ENCODE data around the gene CBLN3.

Gene CBLN3

DNA sequence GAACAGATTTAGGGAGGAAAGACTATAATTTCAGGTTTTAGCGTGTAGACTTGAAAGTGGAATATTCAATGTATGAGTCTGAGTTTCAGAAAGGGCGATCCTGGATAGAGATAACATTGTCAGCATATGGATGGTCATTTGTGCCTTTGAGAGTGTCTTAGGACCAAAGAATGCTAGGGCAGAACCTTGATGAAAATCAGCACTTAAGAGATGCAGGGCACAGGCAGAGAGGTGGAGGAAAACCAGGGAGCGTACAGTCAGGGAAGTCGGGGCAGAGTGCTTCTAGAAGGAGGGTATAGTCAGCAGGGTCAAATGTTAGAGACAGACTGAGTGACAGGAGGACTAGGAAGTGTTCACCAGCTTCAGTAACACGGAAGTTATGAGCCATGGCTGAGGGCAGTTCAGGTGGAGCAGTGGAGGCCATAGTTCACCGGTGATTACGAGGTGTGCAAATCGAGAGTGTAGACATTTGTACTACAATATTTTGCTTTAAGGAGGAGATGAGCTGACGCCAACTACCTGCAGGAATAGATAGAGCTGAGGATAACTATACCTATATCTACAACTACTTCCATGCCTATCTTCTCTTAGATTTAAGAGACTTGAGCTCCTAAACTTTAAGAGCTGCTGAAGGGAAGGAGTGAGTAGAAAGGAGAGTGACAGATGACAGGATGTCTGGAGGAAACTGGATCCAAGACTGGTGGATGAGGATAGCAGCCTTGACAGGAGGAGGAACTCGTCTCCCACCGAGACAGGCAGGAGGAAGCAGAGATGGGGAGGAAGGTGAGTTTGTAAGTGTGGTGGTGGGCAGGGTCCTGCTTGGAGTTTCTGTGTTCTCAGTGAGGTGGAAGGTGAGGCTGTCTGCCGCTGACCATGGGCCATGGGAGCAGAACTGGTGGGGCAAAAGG is 6.5 kb downstream of the CBLN3 start:
- no peak for DNase-seq

DNA sequence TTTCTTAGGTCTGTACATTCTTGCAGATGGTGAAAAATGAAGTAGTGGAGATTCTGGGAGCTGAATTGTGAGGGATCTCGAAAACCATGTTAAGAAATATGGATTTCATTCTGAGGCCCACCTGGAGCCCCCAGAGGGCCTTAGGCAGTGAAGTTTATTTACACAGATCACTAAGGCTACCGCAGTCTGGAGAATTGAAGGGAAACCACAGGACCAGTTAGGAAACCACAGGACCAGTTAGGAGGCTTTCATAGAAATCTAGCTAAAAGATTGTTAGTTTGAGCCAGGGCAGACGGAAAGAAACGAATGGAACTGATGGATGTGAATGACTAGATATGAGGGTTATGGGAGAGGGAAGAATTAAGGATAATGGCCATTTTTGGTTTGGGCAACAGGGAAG is 7.2 kb downstream of the CBLN3 start:
- no peak for DNase-seq

DNA sequence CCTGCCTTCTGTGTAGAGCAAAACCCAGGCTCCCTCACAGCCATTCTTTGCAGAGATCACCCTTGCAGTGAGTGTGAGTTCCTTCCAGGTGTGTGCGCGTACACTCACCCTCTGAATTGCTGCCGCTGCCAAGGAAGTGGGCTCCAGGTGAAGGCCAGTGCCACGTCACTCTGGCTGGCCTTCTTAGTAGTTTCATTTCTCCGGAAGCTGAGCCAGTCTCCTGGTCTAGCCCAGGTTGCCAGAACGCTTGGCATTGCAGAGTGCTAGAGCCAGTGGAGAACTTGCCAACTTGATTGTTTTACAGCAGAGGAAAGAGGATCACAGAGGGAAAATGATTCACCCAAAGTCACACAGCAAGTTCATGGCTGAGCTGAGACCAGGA is 11.0 kb downstream of the CBLN3 start:
- DNase-seq: no peak

DNA sequence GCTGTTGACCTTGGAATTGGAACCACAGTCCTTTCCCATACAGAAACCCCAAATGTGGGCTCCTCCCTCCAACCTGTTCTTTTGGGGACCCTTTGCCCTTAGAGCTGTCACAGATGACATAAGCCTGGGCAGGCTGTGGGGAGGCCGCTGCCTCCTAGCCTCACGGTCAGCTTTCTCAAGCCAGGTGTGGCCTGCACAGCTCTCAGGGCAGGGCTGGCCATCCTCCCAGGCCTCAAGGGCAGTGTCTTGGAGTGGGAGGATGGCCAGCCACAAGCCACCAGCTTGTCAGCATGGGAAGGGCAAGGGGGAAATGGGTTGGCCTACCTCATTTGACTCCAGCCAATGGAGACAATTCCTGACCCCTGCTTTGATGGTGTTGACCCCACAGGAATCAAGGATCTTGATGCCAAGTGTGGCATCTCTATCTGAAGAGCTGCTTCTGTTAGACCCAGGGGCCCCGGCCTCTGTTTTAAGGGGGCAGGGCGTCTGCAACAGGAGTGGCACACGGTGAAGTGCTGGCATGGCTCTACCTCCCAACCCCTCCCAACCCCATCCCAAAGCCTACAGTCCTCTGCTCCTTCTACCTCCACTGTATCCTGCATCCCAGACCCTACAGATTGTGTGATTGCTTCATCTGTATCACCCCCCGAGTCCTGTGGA is 11.5 kb downstream of the CBLN3 start:
- no peak for DNase-seq

DNA sequence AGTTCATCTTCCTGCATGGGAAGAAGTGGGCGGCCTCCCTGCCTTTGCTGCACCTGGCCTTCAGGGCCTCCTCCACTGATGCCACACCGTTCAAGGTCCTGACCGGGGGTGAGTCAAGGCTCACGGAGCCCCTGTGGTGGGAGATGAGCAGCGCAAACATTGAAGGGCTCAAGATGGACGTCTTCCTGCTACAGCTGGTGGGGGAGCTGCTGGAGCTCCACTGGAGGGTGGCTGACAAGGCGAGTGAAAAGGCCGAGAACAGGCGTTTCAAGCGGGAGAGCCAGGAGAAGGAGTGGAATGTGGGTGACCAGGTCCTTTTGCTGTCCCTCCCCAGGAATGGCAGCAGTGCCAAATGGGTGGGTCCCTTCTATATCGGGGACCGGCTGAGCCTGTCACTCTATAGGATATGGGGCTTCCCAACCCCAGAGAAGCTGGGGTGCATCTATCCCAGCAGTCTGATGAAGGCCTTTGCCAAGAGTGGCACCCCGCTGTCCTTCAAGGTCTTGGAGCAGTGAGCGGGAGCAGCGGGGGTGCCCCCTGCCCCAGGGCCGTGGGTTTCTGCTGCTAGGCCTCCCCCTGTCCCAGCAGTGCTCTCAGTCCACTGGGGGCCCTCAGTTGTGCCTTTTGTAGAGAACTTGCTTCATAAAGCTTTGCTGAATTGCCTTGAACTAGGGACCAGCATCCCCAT is 12.4 kb downstream of the CBLN3 start:
- no peak for DNase-seq

DNA sequence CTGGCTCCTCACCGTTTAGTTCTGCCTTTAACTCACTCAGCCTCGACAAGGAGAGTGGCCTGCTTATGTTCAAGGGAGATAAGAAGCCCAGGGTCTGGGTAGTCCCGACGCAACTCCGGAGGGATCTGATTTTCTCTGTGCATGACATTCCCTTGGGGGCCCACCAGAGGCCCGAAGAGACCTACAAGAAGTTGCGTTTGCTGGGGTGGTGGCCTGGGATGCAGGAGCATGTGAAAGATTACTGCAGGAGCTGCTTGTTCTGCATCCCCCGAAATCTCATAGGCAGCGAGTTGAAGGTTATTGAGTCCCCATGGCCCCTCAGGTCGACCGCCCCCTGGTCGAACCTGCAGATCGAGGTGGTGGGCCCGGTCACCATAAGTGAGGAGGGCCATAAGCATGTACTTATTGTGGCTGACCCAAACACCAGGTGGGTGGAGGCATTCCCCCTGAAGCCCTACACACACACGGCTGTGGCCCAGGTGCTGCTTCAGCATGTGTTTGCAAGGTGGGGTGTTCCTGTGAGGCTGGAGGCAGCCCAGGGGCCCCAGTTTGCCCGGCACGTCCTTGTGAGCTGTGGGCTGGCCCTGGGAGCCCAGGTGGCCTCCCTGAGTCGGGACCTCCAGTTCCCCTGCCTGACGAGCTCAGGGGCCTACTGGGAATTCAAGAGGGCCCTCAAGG is 13.1 kb downstream of the CBLN3 start:
- DNase-seq: no peak

DNA sequence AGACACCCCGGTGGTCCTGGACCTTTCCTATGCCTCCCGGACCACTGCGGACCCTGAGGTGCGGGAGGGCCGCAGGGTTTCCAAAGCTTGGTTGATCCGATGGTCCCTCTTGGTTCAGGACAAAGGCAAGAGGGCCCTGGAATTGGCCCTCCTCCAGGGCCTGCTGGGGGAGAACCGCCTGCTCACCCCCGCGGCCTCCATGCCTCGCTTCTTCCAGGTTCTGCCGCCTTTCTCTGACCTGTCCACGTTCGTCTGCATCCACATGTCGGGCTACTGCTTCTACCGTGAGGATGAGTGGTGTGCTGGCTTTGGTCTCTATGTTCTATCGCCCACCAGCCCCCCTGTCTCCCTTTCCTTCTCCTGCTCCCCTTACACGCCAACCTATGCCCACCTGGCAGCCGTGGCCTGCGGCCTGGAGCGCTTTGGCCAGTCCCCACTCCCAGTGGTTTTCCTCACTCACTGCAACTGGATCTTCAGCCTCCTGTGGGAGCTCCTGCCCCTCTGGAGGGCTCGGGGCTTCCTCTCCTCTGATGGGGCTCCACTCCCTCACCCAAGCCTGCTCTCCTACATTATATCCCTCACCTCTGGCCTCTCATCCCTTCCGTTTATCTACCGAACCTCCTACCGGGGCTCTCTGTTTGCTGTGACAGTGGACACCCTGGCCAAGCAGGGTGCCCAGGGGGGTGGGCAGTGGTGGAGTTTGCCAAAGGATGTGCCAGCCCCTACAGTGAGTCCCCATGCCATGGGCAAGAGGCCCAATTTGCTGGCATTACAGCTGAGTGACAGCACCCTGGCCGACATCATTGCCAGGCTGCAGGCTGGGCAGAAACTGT is 13.8 kb downstream of the CBLN3 start:
- no peak for DNase-seq

DNA sequence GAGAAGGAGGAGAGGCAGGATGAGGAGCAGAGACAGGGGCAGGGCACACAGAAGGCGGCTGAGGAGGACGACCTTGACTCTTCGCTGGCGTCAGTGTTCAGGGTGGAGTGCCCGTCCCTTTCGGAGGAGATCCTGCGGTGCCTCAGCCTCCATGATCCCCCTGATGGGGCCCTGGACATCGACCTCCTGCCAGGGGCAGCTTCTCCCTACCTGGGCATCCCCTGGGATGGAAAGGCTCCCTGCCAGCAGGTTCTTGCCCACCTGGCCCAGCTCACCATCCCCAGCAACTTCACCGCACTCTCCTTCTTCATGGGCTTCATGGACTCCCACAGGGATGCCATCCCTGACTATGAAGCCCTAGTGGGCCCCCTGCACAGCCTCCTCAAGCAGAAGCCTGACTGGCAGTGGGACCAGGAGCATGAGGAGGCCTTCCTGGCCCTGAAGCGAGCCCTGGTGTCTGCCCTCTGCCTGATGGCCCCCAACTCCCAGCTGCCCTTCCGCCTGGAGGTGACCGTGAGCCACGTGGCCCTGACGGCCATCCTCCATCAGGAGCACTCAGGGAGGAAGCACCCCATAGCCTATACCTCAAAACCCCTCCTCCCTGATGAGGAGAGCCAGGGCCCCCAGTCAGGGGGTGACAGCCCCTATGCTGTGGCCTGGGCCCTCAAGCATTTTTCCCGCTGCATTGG is 14.6 kb downstream of the CBLN3 start:
- no peak for DNase-seq

DNA sequence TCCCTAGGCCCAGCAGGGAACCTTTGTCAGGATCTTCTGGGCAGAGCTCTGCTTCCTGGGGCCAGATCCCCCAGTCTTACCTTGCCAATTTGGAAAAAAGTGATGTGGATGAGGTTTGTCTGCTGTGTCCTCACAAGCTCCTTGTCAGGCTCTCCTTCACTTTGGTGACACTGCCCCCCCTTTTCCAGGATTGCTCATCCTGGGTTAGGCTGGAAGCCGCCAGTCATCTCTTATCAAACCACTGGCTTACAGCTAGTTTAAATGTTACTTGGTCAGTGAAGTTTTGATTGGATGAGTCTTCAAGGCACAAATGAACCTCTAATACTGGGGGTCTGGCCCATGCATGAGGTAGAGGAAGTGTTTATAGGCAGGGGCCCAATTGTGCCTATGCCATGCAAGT is 15.4 kb downstream of the CBLN3 start:
- no peak for DNase-seq

DNA sequence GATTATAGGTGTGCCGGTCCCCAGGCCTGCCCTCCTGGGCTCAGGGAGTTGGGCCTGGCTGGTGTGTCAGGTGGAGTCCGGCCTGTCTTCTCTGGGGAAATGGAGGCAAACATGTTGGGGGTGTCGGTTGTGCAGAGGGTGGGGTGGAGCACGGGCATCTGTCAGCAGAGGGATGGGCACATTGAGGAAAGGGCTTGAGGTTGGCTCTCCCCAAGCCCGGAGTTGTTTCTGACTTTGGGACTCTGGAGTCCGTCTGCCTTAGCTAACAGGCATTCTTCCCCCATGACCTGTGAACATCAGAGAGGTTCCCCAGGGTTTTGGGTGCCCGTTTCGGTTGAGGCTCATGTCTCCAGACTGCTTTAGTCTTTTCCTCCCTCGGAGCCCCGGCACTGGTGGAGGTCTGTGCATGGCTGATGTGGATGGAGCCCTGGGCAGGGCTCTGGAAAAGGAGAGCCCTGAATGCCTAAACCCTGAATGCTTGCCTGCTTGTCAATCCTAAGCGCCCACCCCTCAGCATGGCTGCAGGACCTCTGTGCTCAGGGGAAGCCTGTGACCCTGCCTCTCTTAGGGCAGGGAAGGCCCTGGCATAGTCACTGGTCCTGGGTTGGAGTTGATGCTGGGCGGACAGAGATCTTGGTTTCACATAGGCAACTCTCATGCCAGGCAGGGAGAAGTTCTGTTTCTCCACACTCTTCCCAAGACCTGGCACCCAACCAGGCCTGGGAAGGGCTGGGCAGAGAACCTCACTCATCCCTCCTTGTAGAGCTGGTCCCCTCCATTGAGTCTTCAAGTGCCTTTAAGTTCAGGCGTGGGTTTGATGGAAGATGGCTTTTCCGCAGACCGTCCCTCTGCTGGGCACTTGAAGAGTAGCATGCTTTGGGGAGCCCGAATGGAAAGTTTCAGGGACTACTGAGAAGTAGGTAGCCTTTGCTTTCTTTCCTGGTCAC is 17.8 kb downstream of the CBLN3 start:
- DNase-seq: peak; percentile 3

DNA sequence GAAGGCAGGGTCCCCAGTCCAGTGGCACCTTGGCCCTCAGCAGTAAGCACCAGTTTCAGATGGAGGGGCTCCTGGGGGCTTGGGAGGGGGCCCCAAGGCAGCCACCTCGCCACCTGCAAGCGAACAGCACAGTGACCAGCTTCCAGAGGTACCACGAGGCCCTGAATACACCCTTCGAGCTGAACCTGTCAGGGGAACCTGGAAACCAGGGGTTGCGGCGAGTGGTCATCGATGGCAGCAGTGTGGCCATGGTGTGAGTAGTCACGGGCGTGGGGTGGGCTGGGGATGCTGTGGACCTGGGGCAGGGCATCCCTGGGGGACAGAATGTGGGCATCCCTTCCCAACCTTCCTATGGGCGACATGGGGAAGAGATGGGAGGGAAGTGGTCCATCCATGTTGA is 19.5 kb downstream of the CBLN3 start:
- no peak for DNase-seq

DNA sequence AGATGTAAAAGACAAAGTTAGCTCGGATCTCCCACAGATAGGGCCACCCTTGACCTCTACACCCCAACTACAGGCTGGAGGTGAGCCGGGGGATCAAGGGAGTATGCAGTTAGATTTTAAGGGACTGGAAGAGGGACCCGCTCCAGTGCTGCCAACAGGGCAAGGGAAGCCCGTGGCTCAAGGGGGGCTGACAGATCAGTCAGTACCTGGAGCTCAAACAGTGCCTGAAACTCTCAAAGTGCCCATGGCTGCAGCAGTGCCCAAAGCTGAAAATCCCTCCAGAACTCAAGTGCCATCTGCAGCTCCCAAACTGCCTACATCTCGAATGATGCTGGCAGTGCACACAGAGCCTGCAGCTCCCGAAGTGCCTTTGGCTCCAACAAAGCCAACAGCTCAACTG is 20.3 kb downstream of the CBLN3 start:
- DNase-seq: no peak

DNA sequence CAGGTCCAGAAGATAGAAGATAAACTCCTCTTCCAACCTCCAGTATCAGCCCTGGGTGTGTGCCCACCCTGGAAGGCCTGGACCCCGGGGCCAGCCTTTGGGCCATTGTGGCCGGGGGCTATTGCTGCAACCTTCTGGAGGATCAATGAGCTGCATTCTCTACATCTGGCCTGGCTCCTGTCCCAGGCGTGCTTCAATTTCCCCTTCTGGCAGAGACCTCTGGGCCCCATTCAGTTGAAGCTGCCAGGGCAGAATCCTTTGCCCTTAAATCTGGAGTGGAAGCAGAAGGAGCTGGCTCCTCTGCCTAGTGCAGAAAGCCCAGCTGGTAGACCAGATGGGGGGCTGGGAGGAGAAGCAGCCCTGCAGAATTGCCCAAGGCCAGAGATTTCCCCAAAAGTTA is 20.7 kb downstream of the CBLN3 start:
- DNase-seq: no peak

DNA sequence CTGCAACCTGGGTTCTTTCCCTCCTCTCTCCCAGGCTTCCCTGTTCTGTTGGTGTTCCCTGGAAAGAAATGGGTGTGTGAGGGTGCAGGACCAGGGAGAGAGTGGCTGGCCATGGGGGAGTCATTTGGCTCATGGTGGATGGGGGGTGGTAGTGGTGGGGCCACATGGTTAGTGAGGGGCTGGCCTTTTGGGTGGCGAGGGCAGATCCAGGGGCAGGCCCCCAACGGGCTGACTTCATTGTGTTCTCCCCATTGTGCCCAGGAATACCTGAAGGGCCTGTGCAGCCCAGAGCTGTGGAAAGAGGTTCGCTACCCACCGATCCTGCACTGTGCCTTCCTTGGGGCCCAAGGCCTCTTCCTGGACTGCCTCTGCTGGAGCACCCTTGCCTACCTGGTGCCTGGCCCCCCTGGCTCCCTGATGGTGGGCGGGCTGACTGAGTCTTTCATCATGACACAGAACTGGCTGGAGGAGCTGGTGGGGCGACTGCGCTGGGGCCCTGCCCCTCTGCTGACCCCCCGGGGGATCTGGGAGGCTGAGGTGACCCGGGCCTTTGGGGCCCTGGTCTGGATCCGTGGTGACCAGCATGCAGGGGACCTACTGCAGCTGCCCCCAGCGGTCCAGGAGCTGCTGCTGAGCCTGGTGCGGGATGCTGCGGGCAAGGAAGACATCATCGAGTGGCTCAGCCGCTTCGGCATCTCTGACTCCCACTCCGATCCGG is 21.7 kb downstream of the CBLN3 start:
- no peak for DNase-seq

DNA sequence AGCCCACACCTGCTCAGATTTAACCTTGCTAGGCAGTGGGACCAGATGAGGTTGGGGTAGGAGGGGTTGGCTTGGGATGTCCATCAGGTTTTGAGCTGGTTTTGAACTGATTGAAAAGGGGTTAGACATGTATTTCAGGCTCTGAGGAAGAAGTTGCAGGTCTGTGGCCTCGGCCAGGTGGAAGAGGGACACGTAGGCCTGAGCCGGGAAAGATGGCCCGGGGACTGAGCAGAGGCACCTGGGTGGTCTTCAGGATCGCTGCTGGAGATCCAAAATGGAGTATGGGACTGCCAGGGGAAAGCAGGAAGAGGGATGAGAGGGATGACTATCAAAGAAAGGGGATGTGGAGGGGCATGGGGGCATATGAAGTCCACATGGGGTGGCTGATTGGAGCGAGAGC is 23.1 kb downstream of the CBLN3 start:
- DNase-seq: no peak

DNA sequence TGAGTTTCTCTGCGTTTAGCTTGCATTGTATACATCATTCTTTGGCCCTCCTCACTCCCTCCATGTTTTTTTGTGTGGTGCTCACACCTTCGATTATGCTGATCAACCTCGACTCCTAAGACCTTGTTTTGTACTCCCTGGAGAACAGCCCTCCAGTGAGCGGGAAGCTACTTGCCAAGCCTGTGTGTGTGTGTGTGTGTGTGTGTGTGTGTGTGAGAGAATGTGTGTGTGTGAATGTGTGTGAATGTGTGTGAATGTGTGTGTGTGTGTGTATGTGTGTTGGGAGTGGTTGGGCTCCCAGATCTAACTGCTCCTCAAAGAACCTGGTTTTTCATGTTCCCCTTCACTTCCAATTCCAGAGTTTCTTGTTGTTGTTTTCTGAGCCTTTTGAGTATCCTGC is 24.7 kb downstream of the CBLN3 start:
- DNase-seq: no peak

DNA sequence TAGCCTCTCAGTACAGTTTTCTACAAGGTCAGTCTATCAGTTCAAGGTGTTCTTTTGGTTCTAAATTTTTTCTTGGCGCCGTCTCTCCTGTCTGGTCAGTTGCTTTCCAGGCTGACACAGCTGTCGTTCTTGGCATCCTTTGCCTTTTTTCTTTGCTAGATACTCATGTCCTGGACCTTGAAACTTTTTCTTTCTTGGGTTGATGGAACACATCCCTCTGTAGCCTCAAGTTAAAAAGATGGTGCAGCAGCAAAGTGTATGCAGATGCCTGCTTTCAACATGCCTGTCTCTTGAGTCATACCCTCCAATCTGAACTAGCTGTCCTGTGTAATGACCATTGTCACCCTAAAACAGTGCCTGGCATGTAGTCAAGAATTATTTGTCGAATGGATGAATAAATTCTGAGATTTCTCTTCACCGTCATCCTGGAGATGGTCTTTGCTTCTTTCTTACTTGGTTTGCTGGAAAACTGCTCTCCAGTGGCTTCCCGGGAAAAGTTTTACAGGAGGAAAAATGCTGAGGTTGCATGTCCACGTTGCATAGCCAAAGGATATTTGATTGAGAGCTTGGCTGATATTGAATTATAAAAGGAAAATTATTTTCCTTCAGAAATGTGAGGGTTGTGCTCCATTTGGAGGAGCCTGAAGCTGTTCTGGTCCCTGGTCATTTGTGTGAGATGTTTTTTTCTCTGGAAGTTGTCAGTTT is 26.0 kb downstream of the CBLN3 start:
- no peak for DNase-seq

DNA sequence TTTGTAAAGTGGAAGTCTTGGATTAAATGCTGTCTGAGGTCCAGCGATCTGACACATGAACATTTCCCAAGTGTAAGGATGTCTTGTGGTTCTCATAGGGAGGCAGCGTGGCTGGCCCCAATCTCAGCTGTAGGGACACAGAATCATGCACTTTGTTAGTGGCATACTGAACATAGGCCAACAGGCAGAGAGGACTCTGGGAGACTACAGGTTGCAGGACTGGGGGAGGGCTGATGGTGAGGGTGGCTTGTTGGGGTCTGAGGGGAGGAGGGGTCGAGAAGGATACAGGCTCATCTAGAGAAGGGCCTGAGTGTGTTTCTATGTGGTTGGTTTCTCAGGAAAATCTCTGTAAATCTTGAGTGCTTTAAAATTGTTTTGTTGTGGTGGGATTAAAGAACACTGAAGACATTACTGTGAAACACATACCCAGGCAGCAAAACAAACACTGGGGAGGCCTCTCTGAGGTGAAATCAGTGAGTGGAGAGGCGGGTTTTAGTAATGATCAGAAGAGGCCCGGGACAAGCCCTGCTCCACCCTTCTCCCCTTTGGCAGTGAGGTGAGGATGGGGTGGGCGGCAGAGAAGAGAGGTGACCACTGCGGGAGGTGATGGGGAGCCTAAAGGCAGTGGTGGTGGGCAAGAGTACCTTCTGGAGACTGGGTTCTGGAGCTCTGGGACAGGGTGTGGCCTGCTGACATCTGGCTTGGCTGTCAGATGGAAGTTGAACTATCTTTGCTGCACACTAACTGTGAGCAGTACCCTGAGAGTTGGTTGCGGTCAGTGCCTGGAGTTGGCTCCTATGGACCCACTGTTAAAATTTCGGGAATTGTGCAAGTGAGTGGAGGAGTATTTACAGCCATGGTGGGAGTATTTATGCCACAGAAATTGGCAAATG is 27.4 kb downstream of the CBLN3 start:
- DNase-seq: no peak
